ENCODE data around the gene NRP1.

The NRP1 gene

DNA sequence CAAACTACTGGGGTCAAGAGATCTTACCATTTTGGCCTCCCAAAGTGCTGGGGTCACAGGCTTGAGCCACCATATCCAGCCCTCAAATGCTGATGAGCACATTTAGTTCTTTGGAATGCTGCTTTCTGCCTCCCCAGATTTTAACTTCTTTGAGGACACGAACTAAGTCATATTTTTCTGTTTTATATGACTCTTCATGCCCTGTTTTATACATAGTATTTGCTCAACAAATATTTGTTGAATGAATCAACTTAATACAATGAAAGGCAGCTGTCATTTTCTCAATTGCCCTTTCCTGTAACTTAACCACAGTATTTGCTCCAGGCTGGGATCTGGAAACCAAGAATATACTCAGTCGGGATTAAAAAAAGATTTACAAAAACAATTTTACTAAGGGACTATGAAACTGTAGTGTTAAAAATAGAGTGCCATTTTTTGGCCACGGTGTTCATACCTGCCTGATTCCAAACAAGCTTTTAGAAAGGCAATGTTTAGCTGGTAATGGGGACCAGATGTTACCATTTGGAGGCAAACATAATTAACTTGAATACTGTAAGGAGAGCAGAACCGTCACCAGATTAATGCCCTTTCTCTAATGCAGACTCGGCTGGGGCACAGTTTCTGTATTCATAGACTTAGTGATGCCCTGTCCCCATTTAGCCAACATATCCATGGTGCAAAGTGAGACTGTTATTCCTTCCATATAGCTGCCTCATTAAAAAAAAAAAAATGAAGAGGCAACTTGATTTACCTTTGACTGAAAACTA is 117.6 kb downstream of the NRP1 start:
- in situ Hi-C loops (cut with MboI; ENCODE audit: low sequenced_read_pairs): no loop called here

DNA sequence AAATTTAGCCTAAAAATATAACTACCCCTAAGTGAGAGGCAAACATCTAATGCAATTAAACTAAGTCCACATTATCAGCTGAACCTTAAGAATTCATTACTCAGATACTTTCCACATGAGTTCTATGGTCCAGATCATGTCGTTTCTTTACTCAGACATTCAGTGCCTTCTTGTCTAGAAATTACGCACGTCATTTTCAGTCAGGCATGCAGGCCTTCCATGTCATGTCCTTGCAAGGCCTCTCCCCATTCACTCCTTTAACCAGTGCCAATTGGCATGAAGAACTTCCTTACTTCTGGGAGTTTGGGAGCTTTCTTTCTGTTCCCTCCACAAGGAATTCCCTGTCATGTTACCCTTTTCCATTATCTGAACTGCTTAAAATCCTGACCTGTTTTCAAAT is 118.8 kb downstream of the NRP1 start:
- in situ Hi-C loops (cut with MboI; ENCODE audit: low sequenced_read_pairs): no loop called here

DNA sequence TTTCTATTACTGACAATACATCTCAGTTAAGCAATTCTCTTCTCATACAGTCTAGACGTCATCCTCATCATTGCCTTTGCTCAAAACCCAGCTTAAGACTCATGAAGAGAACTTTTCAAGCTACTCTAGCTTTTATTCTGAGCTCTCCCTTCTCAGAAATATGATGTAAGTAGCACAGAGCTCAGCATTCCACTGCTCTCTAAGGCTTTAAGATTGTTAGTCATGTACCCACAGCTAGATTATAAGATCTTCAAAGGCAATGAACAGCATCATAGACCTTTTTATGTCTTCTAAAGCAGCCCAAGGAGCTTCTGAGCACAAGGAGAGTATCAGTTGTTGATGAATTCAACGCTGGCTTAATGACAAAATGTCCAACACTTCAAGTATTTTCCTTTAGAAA is 119.3 kb downstream of the NRP1 start:
- in situ Hi-C loops (cut with MboI; ENCODE audit: low sequenced_read_pairs): no loop called here

DNA sequence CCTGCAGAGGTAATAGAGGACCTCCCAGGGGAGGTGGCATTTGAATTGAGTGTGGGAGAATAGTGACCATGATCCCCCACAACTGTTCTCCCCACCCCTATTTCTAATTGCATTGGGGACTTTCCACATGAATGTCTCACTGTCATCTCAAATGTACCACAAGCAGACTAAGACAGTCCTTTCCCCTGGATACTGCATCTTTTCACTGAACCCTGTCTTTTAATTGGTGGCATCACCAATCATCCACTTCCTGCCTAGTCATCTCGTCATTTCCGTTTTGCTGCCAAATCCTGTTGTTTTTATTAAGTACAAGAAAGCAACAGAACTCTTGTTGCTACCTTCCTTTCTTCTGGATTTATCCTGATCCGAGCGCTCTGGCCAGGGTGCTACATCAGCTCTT is 120.3 kb downstream of the NRP1 start:
- in situ Hi-C loops (cut with MboI; ENCODE audit: low sequenced_read_pairs): no loop called here

DNA sequence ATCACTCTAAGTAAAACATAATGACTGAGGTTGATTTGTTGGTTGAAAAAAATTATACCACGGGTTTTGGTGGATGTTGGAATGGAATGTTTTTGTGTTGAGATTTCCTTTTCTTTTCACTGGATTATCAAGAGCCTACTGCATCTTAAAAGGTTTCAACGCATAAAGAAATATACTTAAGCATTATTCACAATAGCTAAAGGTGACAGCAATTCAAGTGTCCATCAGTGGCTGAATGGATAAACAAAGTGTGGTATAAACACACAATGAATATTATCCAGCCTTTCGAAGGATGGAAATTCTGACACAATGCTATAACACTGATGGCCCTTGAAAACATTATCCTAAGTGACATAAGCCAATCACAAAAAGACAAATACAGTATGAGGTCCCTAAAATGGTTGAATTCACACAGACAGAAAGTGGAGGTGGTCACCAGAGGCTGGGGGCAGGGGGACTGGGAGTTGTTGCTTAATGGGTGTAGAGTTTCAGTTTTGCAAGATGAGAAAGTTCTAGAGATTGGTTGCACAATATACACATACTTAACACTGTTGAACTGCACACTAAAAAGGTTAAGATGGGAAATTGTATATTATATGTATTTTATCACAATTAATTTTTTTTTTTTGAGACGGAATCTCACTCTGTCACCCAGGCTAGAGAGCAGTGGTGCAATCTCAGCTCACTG is 122.3 kb downstream of the NRP1 start:
- in situ Hi-C loops (cut with MboI; ENCODE audit: low sequenced_read_pairs): no loop called here

DNA sequence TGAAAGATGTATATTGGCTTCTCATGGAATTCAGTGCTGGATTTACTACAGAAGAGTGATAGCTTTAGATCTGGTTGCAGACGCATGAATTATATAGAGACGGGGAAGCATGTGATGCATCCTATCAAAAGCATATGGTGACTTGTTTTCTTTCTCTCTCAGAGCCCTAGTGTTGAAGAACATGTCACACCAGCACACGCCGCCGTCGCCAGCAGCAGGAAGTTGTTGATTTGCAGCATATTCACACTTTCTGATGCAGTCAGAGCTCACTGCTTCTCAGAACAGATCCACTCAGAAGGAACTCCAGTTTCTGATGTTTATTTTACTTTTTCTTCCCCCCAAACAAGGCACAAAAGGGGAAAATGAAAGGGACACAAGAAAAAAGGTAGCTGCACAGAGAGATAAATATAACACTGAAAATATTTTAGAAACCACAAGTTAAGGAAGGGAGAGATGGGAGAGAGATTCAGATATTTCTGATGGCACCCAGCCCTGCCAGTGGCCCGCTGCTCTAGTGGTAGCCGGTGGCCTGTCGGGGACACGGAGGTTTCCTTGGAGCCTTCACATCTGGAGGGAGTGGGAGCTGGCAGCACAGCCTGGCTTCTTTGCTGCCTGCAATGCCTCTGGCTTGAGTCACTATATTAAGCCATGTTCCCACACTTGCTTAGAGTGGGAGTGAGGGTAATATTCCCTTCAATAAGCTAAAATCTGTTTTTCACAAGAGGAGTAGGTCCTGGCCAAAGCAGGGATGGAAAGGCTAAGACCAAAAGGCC is 123.2 kb downstream of the NRP1 start:
- in situ Hi-C loops (cut with MboI; ENCODE audit: low sequenced_read_pairs): no loop called here

- in situ Hi-C loops (cut with MboI; ENCODE audit: low sequenced_read_pairs): no loop called here
These were observed 124.7 kb downstream of the NRP1 start for GRCh38 chr10:33209802-33210201.

DNA sequence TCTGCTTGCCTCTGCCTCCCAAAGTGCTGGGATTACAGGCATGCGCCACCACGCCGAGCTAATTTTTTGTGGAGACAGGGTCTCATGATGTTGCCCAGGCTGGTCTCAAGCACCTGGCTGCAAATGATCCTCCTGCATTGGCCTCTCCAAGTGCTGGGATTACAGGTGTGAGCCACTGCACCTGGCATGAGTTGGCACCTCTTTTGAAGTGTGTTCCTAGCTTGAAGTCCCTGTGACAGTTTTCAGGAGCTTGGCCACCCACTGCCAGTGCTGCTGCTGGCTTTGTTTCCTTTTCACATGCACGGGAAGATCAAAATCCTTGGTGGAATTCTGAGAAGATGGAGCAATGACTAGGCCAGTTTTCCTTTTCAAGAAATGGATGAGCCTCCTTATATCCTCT is 126.3 kb downstream of the NRP1 start:
- in situ Hi-C loops (cut with MboI; ENCODE audit: low sequenced_read_pairs): no loop called here

- in situ Hi-C loops (cut with MboI; ENCODE audit: low sequenced_read_pairs): no loop called here
These were observed 130.4 kb downstream of the NRP1 start for GRCh38 chr10:33204031-33204430.

GRCh38 chr10:33201971-33202370 is 132.5 kb downstream of the NRP1 start:
- in situ Hi-C loops (cut with MboI; ENCODE audit: low sequenced_read_pairs): no loop called here

- in situ Hi-C loops (cut with MboI; ENCODE audit: low sequenced_read_pairs): no loop called here
These were observed 133.2 kb downstream of the NRP1 start for GRCh38 chr10:33201056-33201780.

DNA sequence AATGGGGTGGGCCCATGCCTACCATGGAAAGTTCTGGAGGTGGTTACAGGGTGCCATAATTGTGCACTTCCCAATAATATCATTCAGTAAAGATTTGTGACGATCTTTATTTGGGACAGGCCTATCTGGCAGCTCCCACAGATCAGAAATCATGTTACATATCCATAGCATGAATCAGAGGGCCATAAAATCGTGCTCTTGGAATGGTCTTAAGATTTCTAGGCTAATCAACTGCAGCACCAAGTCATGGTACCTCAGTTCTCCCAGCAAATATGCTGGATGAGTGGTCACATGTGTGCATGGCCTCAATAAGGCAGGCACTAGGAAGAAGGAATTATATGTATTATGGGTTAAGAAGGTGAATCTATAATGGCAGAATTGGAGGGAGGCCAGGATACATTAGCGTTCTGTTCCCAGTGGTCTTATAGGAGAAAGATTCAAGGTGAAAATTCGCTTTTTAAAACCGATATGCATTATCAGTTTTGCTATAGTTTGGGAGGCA is 134.7 kb downstream of the NRP1 start:
- in situ Hi-C loops (cut with MboI; ENCODE audit: low sequenced_read_pairs): loop anchor here (25.0 kb wide), 1 partner anchor 1438 kb away; no protein-coding TSS in a partner anchor

DNA sequence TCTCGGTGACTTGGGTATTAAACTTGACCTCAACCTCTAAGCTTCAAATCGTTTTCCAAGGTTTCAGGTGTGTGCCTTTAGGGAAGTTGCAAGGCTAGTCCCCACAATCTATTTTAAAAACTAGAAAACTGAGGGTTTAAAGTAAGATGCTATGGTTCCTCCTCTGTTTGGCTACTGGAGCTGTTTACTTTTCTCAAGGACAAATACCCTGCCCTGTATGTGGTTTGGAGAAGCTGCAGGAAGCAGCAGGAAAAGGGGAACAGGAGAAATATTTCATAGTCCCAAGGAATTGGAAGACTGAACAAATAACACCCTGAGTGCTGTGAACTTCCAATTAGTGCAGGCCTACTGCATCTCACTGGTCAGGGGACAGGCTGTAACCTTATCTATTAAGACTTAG is 135.9 kb downstream of the NRP1 start:
- in situ Hi-C loops (cut with MboI; ENCODE audit: low sequenced_read_pairs): loop anchor here (25.0 kb wide), 1 partner anchor 1439 kb away; no protein-coding TSS in a partner anchor

- in situ Hi-C loops (cut with MboI; ENCODE audit: low sequenced_read_pairs): loop anchor here (25.0 kb wide), 1 partner anchor 1440 kb away; no protein-coding TSS in a partner anchor
These were observed 137.6 kb downstream of the NRP1 start for GRCh38 chr10:33196710-33197491.

DNA sequence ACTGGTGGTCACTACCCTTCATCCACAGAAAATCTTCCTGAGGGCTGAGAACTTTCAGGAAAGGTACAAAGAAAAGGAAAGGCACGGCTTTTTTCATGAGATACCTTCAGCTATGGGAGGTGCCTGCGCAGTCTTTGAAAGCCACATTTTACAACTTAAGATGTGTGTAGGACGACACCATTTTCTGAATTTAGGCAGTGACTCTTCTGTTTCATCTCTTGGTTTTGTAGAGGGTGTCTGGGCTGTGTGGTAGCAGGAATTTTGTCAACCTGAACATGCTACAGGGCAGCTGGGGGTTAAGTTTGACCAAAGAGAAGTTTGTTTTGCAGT is 138.1 kb downstream of the NRP1 start:
- in situ Hi-C loops (cut with MboI; ENCODE audit: low sequenced_read_pairs): loop anchor here (25.0 kb wide), 1 partner anchor 1441 kb away; no protein-coding TSS in a partner anchor

DNA sequence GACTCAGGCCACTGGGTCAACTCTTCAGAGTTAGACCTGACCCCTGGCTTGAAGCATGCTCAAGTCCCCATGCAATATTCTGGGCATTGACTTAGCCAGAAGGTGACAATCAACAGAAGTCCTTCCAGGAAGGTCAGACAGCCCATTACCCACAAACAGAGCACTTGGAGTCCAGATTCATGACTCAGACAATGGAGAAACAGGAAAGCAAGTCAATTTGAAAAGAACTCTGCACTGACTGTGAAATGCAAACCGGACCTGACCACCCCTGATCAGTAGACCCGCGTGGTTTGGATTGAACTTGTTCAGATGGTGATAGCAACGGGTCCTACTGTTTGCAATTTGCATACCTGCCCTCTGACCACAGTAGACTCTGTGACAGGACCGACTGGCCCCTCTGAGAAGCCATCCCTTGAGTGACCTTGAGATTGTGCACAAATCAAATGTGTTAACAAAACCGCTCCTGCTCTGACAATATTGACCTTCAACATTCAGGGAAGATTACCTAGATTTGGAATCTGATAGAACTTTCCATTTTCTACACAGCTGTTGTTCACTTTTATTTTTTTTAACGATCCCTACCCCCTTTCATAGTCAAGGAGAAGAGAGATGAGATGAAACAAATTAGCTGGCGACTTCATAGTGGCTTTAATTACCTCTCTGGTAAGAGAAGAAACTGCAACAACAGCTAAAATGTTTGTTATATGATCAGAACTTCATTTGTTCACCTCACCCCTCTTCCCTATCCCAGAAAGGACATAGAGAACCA is 138.7 kb downstream of the NRP1 start:
- in situ Hi-C loops (cut with MboI; ENCODE audit: low sequenced_read_pairs): loop anchor here (25.0 kb wide), 1 partner anchor 1442 kb away; no protein-coding TSS in a partner anchor

DNA sequence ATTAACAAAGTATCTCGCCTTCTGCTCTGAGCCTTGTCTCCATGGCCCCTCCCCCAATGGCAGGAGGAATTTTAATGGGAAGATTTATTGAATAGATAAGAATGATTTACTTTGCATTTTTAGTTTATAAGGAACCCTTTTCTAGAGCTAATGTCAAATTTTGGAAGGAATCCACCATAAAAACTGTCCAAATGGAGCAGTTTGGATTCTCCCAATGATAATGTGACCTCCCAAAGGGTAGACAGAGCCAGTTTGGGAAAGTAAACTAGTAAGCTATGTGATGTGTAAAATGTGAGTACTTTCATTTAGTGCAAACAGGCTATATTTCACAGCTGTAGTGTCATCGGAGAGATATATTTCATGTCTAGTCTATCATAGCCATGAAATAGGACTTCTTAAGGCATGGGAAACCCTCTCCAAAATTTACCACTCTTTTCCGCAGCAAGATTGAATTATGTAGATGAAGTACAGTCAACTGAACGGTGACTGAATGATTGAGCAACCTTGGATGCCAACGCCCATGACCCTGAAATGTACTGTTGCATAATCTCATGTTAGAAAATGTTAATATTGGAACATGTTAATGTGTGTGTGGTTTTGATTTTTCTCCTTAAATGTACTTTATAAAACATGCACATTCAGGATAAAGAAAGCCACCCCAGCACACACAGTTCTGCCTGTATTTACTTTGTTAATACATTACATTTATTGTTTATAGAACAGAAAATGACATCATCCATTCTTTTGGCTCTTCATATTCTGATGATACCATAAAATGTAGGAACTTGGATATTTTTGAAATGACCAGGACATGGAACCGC is 140.6 kb downstream of the NRP1 start:
- in situ Hi-C loops (cut with MboI; ENCODE audit: low sequenced_read_pairs): loop anchor here (25.0 kb wide), 1 partner anchor 1443 kb away; no protein-coding TSS in a partner anchor

- in situ Hi-C loops (cut with MboI; ENCODE audit: low sequenced_read_pairs): loop anchor here (25.0 kb wide), 1 partner anchor 1444 kb away; no protein-coding TSS in a partner anchor
These were observed 141.3 kb downstream of the NRP1 start for GRCh38 chr10:33193057-33193700.
